Tibial nerve (tissue), 4 donors: Measurements from ENCODE around the gene SLC9A9. TPM values are rescaled to one million over a fixed set of nuclear protein-coding genes. Genes with fewer than 3 reads are reported as not detected.

Experiments
- DNase-seq, 2 donors: peaks; one replicate each; pipeline ENCODE4 v3.0.0-alpha.2; 2019; ENCODE audit warnings: low spot score in 2 of 2
- H3K27ac ChIP-seq, 4 donors: fragments of 200-600 bp; sonication (generic) in 3 of 4; one replicate each; pipeline ENCODE4 v1.5.1; 2017 to 2019; ENCODE audit warnings: mild to moderate bottlenecking in 1 of 4
- H3K27me3 ChIP-seq, 2 donors: fragments of 200-600 bp; sonication (generic) in 1 of 2; one replicate each; pipeline versions ENCODE4 v1.5.1 to v1.6.0; 2017 to 2019
- H3K36me3 ChIP-seq, 3 donors: fragments of 200-600 bp; sonication (generic); one replicate each; pipeline ENCODE4 v1.5.1; 2018 to 2019
- H3K4me1 ChIP-seq, 4 donors: fragments of 200-600 bp; sonication (generic) in 3 of 4; one replicate each; pipeline ENCODE4 v1.5.1; 2017 to 2019
- H3K4me3 ChIP-seq, 4 donors: fragments of 200-600 bp; sonication (generic) in 3 of 4; one replicate each; pipeline ENCODE4 v1.5.1; 2017 to 2019; ENCODE audit warnings: mild to moderate bottlenecking in 1 of 4, moderate library complexity in 1 of 4
- H3K9me3 ChIP-seq, 4 donors: fragments of 200-600 bp; sonication (generic) in 3 of 4; one replicate each; pipeline ENCODE4 v1.5.1; 2017 to 2019
- CTCF ChIP-seq, 5 experiments: fragments of 200-600 bp in 3 of 5; fragments of 450-650 bp in 2 of 5; sonication (generic) in 3 of 5; IDR thresholded peaks; one replicate each; pipeline ENCODE4 v1.5.1; 2016 to 2019; ENCODE audit warnings: antibody characterized with exemption in 5 of 5, mild to moderate bottlenecking in 3 of 5, moderate library complexity in 2 of 5
- EP300 ChIP-seq, 2 donors: sonication (generic); formaldehyde crosslinking; IDR thresholded peaks; one replicate each; pipeline ENCODE4 v1.6.1; 2017; ENCODE audit warnings: antibody characterized with exemption in 2 of 2, mild to moderate bottlenecking in 1 of 2
- POLR2A ChIP-seq, 2 donors: fragments of 450-650 bp; IDR thresholded peaks; one replicate each; pipeline ENCODE4 v1.6.1; 2017; ENCODE audit warnings: antibody characterized with exemption in 2 of 2, mild to moderate bottlenecking in 2 of 2, moderate library complexity in 2 of 2
- WGBS, 2 donors: methylation state at CpG; one replicate each; pipeline ENCODE4 v1.1.5; 2018; 5-methylcytosine and 5-hydroxymethylcytosine counted together
- total RNA-seq, 4 donors: library from RNA; depleted of rRNA; stranded (reverse); fragments of >200 nt; gene quantifications; one replicate each; pipeline ENCODE4 v1.1.0, GENCODE V29; 2016

The SLC9A9 gene
- total RNA-seq, 4 donors from 2014 or later, result 7.6 to 11.1 (median 9.2) TPM

GRCh38 chr3:143822374-143822773 lies 25.9 kb downstream of the SLC9A9 start:
- Histone ChIP-seq H3K27me3 (no peaks in the 10 kb centered on the region), H3K4me1 (peaks cover 0 to 4% (median 0%) of the 10 kb centered on the region in 4 donors), H3K4me3 (no peak overlapping the region), H3K9me3 (no peaks in the 10 kb centered on the region), H3K27ac (peak overlapping the region in 1 of 4 donors; percentile 5), H3K36me3 (no peaks in the 10 kb centered on the region)
- no peak for TF ChIP-seq POLR2A (IDR thresholded peaks at IDR 0.05)
- no peak for TF ChIP-seq CTCF (IDR thresholded peaks at IDR 0.05)
- no peak for TF ChIP-seq EP300 (IDR thresholded peaks at IDR 0.05)
- WGBS, 2 donors, result 66 to 74% methylated on average over 3 of the region's 3 CpGs
- DNase-seq, result no peak

GRCh38 chr3:143821862-143822261 lies 26.4 kb downstream of the SLC9A9 start:
- no peaks in the 10 kb centered on the region for H3K9me3 ChIP-seq
- H3K27ac ChIP-seq, result no peak overlapping the region
- TF ChIP-seq CTCF (IDR thresholded peaks at IDR 0.05) (no peak), EP300 (IDR thresholded peaks at IDR 0.05) (no peak), POLR2A (IDR thresholded peaks at IDR 0.05) (no peak)
- H3K4me1 ChIP-seq, result peaks cover 0 to 4% (median 0%) of the 10 kb centered on the region in 4 donors
- H3K27me3 ChIP-seq, result no peaks in the 10 kb centered on the region
- DNase-seq, result no peak
- no peak overlapping the region for H3K4me3 ChIP-seq
- 55 to 65% methylated on average over 4 of the region's 4 CpGs for WGBS, 2 donors
- no peaks in the 10 kb centered on the region for H3K36me3 ChIP-seq

- TF ChIP-seq CTCF (IDR thresholded peaks at IDR 0.05), result no peak
- TF ChIP-seq POLR2A (IDR thresholded peaks at IDR 0.05), result no peak
- no peak for TF ChIP-seq EP300 (IDR thresholded peaks at IDR 0.05)
- Histone ChIP-seq H3K9me3 (no peaks in the 10 kb centered on the region), H3K36me3 (no peaks in the 10 kb centered on the region), H3K27me3 (no peaks in the 10 kb centered on the region), H3K27ac (no peak overlapping the region), H3K4me3 (no peak overlapping the region), H3K4me1 (peaks cover 0 to 4% (median 0%) of the 10 kb centered on the region in 4 donors)
- DNase-seq, result no peak
- 59 to 66% methylated on average over 3 of the region's 3 CpGs for WGBS, 2 donors
These were observed 27.6 kb downstream of the SLC9A9 start for GRCh38 chr3:143820466-143821221.

GRCh38 chr3:143819890-143820289 lies 28.4 kb downstream of the SLC9A9 start:
- Histone ChIP-seq H3K9me3 (no peaks in the 10 kb centered on the region), H3K27ac (no peak overlapping the region), H3K27me3 (no peaks in the 10 kb centered on the region), H3K4me3 (no peak overlapping the region), H3K4me1 (peaks cover 0 to 2% (median 0%) of the 10 kb centered on the region in 4 donors), H3K36me3 (no peaks in the 10 kb centered on the region)
- TF ChIP-seq CTCF (IDR thresholded peaks at IDR 0.05) (no peak), POLR2A (IDR thresholded peaks at IDR 0.05) (no peak), EP300 (IDR thresholded peaks at IDR 0.05) (no peak)
- 62 to 78% methylated on average over 1 of the region's 1 CpG for WGBS, 2 donors
- DNase-seq, result no peak

GRCh38 chr3:143814443-143814889 lies 33.8 kb downstream of the SLC9A9 start:
- WGBS, 2 donors, result 82 to 84% methylated on average over 3 of the region's 3 CpGs
- DNase-seq, result peak in 1 of 2 donors; percentile 36
- peak overlapping the region in 2 of 4 donors; percentile 4 to 41 for H3K27ac ChIP-seq

More at GRCh38 chr3:143814443-143814889, 33.8 kb downstream of the SLC9A9 start:
- H3K9me3 ChIP-seq, result no peaks in the 10 kb centered on the region
- no peaks in the 10 kb centered on the region for H3K36me3 ChIP-seq
- peaks cover 0 to 34% (median 2%) of the 10 kb centered on the region in 4 donors for H3K4me1 ChIP-seq
- H3K27me3 ChIP-seq, result no peaks in the 10 kb centered on the region
- TF ChIP-seq EP300 (IDR thresholded peaks at IDR 0.05) (peak in 1 of 2 donors; percentile 39), POLR2A (IDR thresholded peaks at IDR 0.05) (no peak)
- no peak overlapping the region for H3K4me3 ChIP-seq
